Transverse colon (tissue), 4 donors: ENCODE data around the gene LILRB2. TPM values are rescaled to one million over a fixed set of nuclear protein-coding genes. Genes with fewer than 3 reads are reported as not detected.
"Not testable (repeated sequence)": the region's sequence is repeated elsewhere in the genome, so short reads cannot be mapped to it uniquely, and the experiment has no call there.

Experiments
- DNase-seq: peaks from one replicate; pipeline ENCODE4 v3.0.0-alpha.2; 2019
- H3K27ac ChIP-seq, 4 donors: fragments of 200-600 bp; sonication (generic); 2 replicates each; pipeline ENCODE4 v1.5.1; 2016 to 2018; ENCODE audit warnings: inconsistent platforms in 4 of 4
- H3K27me3 ChIP-seq: fragments of 200-600 bp; sonication (generic); 2 replicates; pipeline ENCODE4 v1.5.1; 2017; ENCODE audit warnings: inconsistent platforms
- H3K36me3 ChIP-seq, 4 donors: fragments of 200-600 bp; sonication (generic); 2 replicates each; pipeline ENCODE4 v1.5.1; 2017 to 2019; ENCODE audit warnings: inconsistent platforms in 4 of 4
- H3K4me1 ChIP-seq, 4 donors: fragments of 200-600 bp; sonication (generic); 2 replicates each; pipeline ENCODE4 v1.5.1; 2017 to 2020; ENCODE audit warnings: inconsistent platforms in 4 of 4
- H3K4me3 ChIP-seq, 4 donors: fragments of 200-600 bp; sonication (generic); 1 replicate in 1 of 4; 2 replicates in 3 of 4; pipeline versions ENCODE4 v1.5.1 to v1.6.1; 2017 to 2019; ENCODE audit warnings: inconsistent platforms in 4 of 4
- H3K9me3 ChIP-seq, 2 donors: fragments of 200-600 bp; sonication (generic); 2 replicates each; pipeline ENCODE4 v1.5.1; 2017 to 2019; ENCODE audit warnings: inconsistent platforms in 2 of 2
- POLR2A ChIP-seq: fragments of 450-650 bp; IDR thresholded peaks from one replicate; pipeline ENCODE4 v1.6.1; 2016; ENCODE audit warnings: antibody characterized with exemption, mild to moderate bottlenecking, moderate library complexity
- POLR2AphosphoS5 ChIP-seq, 3 donors: sonication (generic); formaldehyde crosslinking; IDR thresholded peaks; one replicate each; pipeline ENCODE4 v1.6.1; 2016; ENCODE audit warnings: antibody characterized with exemption in 3 of 3
- WGBS, 2 donors: methylation state at CpG; one replicate each; pipeline ENCODE4 v1.1.5; 2018; ENCODE audit warnings: low coverage in 1 of 2; 5-methylcytosine and 5-hydroxymethylcytosine counted together
- in situ Hi-C, 4 donors: fragments of 200-750 bp; cut with MboI; loops; one replicate each; pipeline versions ENCODE4 v1.15.0 to v1.15.1; 2017; ENCODE audit warnings: low sequenced_read_pairs in 3 of 4, low pct_ligation_motif_present in 1 of 4, low pct_unique_long_range_greater_than_20kb in 1 of 4
- intact Hi-C: fragments of 100-400 bp; cut with DNase I; formaldehyde crosslinking; loops from one replicate; pipeline ENCODE4 v1.15.1; 2023; ENCODE audit warnings: low total_unique reads
- total RNA-seq, 4 donors: library from RNA; depleted of rRNA; stranded (reverse); fragments of >200 nt; gene quantifications; one replicate each; pipeline ENCODE4 v1.1.0, GENCODE V29; 2016

LILRB2 gene
- total RNA-seq, 4 donors from 2014 or later, result 1.6 to 3.4 (median 2.1) TPM

DNA sequence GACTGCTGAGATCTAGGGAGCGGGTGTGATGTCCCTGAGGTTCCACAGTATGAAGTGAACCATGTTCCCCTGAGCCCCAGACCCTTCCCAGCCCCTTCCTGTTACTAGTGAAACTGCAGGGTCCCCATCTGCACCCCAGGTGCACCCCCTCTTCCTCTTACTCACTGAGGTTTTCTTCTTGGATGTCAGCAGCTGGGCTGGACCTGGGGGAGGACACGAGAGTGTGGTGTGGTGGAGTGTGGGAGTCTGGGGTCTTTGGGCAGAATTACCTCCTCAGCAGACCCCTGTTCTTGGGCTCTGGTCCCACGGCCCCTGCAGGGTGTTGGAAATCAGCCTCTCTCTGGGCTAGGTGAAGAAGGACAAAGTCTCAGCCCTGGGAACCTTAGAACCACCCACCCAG, 35.0 kb downstream of the LILRB2 start:
- no peak overlapping the region for H3K4me3 ChIP-seq
- no peaks in the 10 kb centered on the region for H3K4me1 ChIP-seq
- H3K27ac ChIP-seq, result no peak overlapping the region
- TF ChIP-seq POLR2AphosphoS5 (IDR thresholded peaks at IDR 0.05), result no peak
- no peaks in the 10 kb centered on the region for H3K27me3 ChIP-seq
- intact Hi-C loops, result no loop called here
- WGBS, 2 donors, result 20 to 55% methylated on average over 1 to 3 of the region's 3 CpGs
- no peak for DNase-seq
- in situ Hi-C loops, result no loop called here
- H3K36me3 ChIP-seq, result no peaks in the 10 kb centered on the region
- H3K9me3 ChIP-seq, result no peaks in the 10 kb centered on the region

GRCh38 chr19:54243809-54244208, 37.1 kb downstream of the LILRB2 start:
- WGBS, 2 donors, result no CpG with 5 or more reads among the region's 8 CpGs

DNA sequence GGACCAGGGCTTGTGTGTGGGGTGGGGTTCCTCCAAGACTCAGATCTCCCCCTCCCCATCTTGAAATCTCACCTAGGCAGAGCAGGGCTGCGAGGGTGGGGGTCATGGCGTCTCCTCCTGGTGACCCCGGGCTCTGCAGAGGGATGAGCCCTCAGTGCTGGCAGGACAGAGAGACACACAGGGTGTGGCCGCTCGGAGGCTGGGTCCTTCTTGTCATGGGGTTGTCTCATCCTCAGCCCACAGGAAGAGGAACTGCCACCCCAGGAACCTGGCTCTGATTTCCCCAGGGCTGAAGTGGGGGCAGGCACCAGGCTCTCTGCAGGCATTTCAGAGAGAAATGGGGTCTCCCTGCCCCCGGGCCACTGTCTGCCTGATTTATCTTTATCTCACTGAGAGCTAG, 38.3 kb downstream of the LILRB2 start, which contains the start of gene LILRA6:
Gene LILRA6 (minus strand): TSS at position 145 of the 400 bp plus-strand sequence.
- H3K4me3 ChIP-seq, in situ Hi-C loops, H3K27me3 ChIP-seq, DNase-seq, H3K27ac ChIP-seq, H3K36me3 ChIP-seq, H3K4me1 ChIP-seq, H3K9me3 ChIP-seq, intact Hi-C loops: not testable (repeated sequence)
- whole genome bisulfite sequencing, 2 donors, result no CpG with 5 or more reads among the region's 6 CpGs

More at GRCh38 chr19:54243809-54244208, 37.1 kb downstream of the LILRB2 start:
- in situ Hi-C loops, H3K27ac ChIP-seq, DNase-seq, H3K9me3 ChIP-seq, H3K36me3 ChIP-seq, H3K4me1 ChIP-seq, H3K4me3 ChIP-seq, intact Hi-C loops, H3K27me3 ChIP-seq: not testable (repeated sequence)

GRCh38 chr19:54242234-54242633, 38.7 kb downstream of the LILRB2 start:
- DNase-seq, H3K36me3 ChIP-seq, H3K9me3 ChIP-seq, in situ Hi-C loops, intact Hi-C loops, H3K4me3 ChIP-seq, H3K27ac ChIP-seq, H3K27me3 ChIP-seq, H3K4me1 ChIP-seq: not testable (repeated sequence)
- no CpG with 5 or more reads among the region's 4 CpGs for WGBS, 2 donors

DNA sequence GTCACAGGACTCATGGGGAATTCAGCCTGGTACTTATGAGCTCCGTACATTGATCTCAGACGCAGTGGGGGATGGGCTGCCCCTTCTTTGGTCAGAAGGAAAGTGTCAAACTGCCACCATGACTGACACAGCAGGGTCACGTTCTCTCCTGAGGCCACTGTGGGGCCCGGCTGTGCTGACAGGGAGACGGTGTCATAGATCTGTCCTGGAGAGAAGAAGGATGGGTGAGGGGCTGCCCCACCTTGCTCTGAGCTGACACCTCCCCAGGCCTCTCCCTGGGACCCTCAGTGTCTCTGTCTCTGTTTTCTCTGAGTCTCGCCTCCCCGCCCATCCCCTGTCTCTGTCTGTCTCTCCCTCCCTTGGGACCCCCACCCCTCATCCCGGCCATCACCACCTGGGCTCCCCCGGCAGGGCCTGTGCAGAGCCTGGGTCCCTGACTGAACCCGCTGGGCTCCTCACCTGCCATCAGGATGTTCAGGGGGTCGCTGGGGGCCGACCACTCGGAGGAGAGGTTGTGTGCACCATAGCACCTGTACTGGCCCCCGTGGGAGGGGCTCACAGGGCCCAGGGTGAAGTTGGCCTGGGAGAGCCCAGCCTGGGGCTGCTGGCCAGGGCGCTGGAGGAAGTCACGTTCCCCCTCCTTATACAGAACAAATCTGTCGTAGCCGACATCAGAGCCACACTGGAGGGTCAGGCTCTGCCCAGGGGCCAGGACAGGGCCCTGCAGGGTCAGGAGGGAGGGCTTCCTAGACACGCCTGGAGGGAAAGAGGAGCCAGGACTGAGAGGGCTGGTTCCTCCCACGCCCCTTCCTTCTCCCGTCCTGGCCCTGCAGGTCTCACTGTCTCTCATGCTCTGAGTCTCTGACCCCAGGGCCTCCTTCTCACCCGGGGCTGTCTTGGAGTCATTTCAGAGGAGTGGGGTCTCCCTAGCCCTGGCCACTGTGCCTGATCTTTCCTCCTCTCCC, 40.3 kb downstream of the LILRB2 start:
- H3K27ac ChIP-seq, H3K27me3 ChIP-seq, DNase-seq, H3K36me3 ChIP-seq, H3K9me3 ChIP-seq, H3K4me1 ChIP-seq, in situ Hi-C loops, intact Hi-C loops, H3K4me3 ChIP-seq: not testable (repeated sequence)
- 55% methylated on average over 10 of the region's 22 CpGs; no CpG with 5 or more reads in 1 of the 2 donors for WGBS, 2 donors

- H3K27ac ChIP-seq, H3K4me3 ChIP-seq, H3K27me3 ChIP-seq, intact Hi-C loops, H3K4me1 ChIP-seq, H3K36me3 ChIP-seq, H3K9me3 ChIP-seq, DNase-seq: not testable (repeated sequence)
- in situ Hi-C loops, result loop anchor here in 2 of 4 donors (10.0 kb wide), 2 partner anchors 65 to 75 kb away; partner anchors contain the start of gene TMC4 (in 1 of the 2)
- WGBS, 2 donors, result 68% methylated on average over 12 of the region's 21 CpGs; no CpG with 5 or more reads in 1 of the 2 donors
These were observed 41.2 kb downstream of the LILRB2 start for GRCh38 chr19:54239491-54240371.

GRCh38 chr19:54233941-54234340, 47.0 kb downstream of the LILRB2 start:
- TF ChIP-seq POLR2AphosphoS5 (IDR thresholded peaks at IDR 0.05), result no peak
- TF ChIP-seq POLR2A, result no peak
- no peak for DNase-seq
- 35 to 85% methylated on average over 2 to 5 of the region's 5 CpGs for WGBS, 2 donors
- Histone ChIP-seq H3K27ac (no peak overlapping the region), H3K9me3 (no peaks in the 10 kb centered on the region), H3K4me1 (peaks cover 0 to 3% (median 0%) of the 10 kb centered on the region in 4 donors), H3K36me3 (no peaks in the 10 kb centered on the region), H3K4me3 (no peak overlapping the region), H3K27me3 (peaks cover 21% of the 10 kb centered on the region)
- intact Hi-C loops, result loop anchor here (5.0 kb wide), 2 partner anchors 67 to 1053 kb away; no protein-coding TSS in a partner anchor
- in situ Hi-C loops, result loop anchor here in 2 of 4 donors (10.0 kb wide), 2 partner anchors 59 to 69 kb away; partner anchors contain the start of gene TMC4 (in 1 of the 2)
